HUES64 (cell line): ENCODE results near the gene TAF11L3.
"Not testable (repeated sequence)": the region's sequence is repeated elsewhere in the genome, so short reads cannot be mapped to it uniquely, and the experiment has no call there.

Experiments used
- H3K27ac ChIP-seq: 2 replicates; pipeline ENCODE4 v1.7.0; 2013; ENCODE audit warnings: low read depth, low read length, inconsistent platforms
- H3K27me3 ChIP-seq: 2 replicates; pipeline ENCODE4 v1.6.1; 2013; ENCODE audit warnings: mild to moderate bottlenecking, low read length; ENCODE audit not compliant: insufficient read depth
- H3K36me3 ChIP-seq: 2 replicates; pipeline ENCODE4 v1.6.1; 2013; ENCODE audit warnings: mild to moderate bottlenecking, low read length; ENCODE audit not compliant: insufficient read depth
- H3K4me1 ChIP-seq: 2 replicates; pipeline ENCODE4 v1.6.1; 2013; ENCODE audit warnings: mild to moderate bottlenecking, low read length, moderate library complexity; ENCODE audit not compliant: insufficient read depth
- H3K4me3 ChIP-seq: 2 replicates; pipeline ENCODE4 v1.5.1; 2013; ENCODE audit warnings: mild to moderate bottlenecking, low read length, moderate library complexity
- H3K9ac ChIP-seq: 2 replicates; pipeline ENCODE4 v1.6.1; 2013; ENCODE audit warnings: mild to moderate bottlenecking, low read depth, low read length
- H3K9me3 ChIP-seq: 2 replicates; pipeline ENCODE4 v1.6.1; 2013; ENCODE audit warnings: low read depth, low read length; ENCODE audit not compliant: insufficient read depth
- WGBS: fragments of 150-250, 120-280 bp; methylation state at CpG from one replicate; pipeline ENCODE4 v1.1.7; 2013; ENCODE audit warnings: missing lambda C conversion rate; 5-methylcytosine and 5-hydroxymethylcytosine counted together

Gene TAF11L3

GRCh38 chr5:17497446-17497845 is 20.7 kb upstream of the TAF11L3 start:
- Histone ChIP-seq H3K36me3 (no peaks in the 10 kb centered on the region), H3K9me3 (no peaks in the 10 kb centered on the region), H3K27me3 (no peaks in the 10 kb centered on the region), H3K27ac (no peak overlapping the region), H3K4me3 (no peak overlapping the region), H3K4me1 (no peaks in the 10 kb centered on the region), H3K9ac (no peak overlapping the region)
- 89% methylated on average over 4 of the region's 4 CpGs for WGBS

- not testable (repeated sequence) for H3K27ac ChIP-seq, H3K27me3 ChIP-seq, H3K36me3 ChIP-seq, H3K4me1 ChIP-seq, H3K4me3 ChIP-seq, H3K9me3 ChIP-seq, H3K9ac ChIP-seq
- 93% methylated on average over 8 of the region's 8 CpGs for WGBS
Measured at GRCh38 chr5:17497931-17498330, 20.2 kb upstream of the TAF11L3 start, which contains the start of gene TAF11L2. TAF11L2 (plus strand) TSS chr5:17498231.

GRCh38 chr5:17511775-17512325 is 6.3 kb upstream of the TAF11L3 start:
- no peaks in the 10 kb centered on the region for H3K4me1 ChIP-seq
- no peak overlapping the region for H3K4me3 ChIP-seq
- no peak overlapping the region for H3K27ac ChIP-seq
- H3K36me3 ChIP-seq = no peaks in the 10 kb centered on the region
- no peaks in the 10 kb centered on the region for H3K27me3 ChIP-seq
- H3K9me3 ChIP-seq = no peaks in the 10 kb centered on the region
- WGBS = 93% methylated on average over 17 of the region's 17 CpGs
- H3K9ac ChIP-seq = no peak overlapping the region

GRCh38 chr5:17517526-17517925 is 641 bp upstream of the TAF11L3 start:
- H3K27ac ChIP-seq, H3K36me3 ChIP-seq, H3K4me3 ChIP-seq, H3K4me1 ChIP-seq, H3K9me3 ChIP-seq, H3K27me3 ChIP-seq, H3K9ac ChIP-seq: not testable (repeated sequence)
- 95% methylated on average over 4 of the region's 12 CpGs for WGBS

GRCh38 chr5:17519508-17519907 is 1.3 kb downstream of the TAF11L3 start:
- not testable (repeated sequence) for H3K9ac ChIP-seq, H3K4me3 ChIP-seq, H3K27me3 ChIP-seq, H3K36me3 ChIP-seq, H3K9me3 ChIP-seq, H3K27ac ChIP-seq, H3K4me1 ChIP-seq
- 93% methylated on average over 8 of the region's 14 CpGs for WGBS

GRCh38 chr5:17521501-17521900 is 3.3 kb downstream of the TAF11L3 start, which contains the start of gene TAF11L4:
TAF11L4 (plus strand) TSS chr5:17521801.
- H3K4me1 ChIP-seq, H3K9me3 ChIP-seq, H3K27me3 ChIP-seq, H3K36me3 ChIP-seq, H3K9ac ChIP-seq, H3K27ac ChIP-seq, H3K4me3 ChIP-seq: not testable (repeated sequence)
- no CpG with 5 or more reads among the region's 15 CpGs for WGBS

- not testable (repeated sequence) for H3K27ac ChIP-seq, H3K9me3 ChIP-seq, H3K27me3 ChIP-seq, H3K9ac ChIP-seq, H3K4me1 ChIP-seq, H3K36me3 ChIP-seq, H3K4me3 ChIP-seq
- WGBS = no CpG with 5 or more reads among the region's 15 CpGs
Measured at GRCh38 chr5:17524935-17525334, 6.8 kb downstream of the TAF11L3 start, which contains the start of gene TAF11L5. TAF11L5 (plus strand) TSS chr5:17525235.

GRCh38 chr5:17526504-17526903 is 8.3 kb downstream of the TAF11L3 start:
- H3K9ac ChIP-seq, H3K36me3 ChIP-seq, H3K27ac ChIP-seq, H3K4me3 ChIP-seq, H3K9me3 ChIP-seq, H3K4me1 ChIP-seq, H3K27me3 ChIP-seq: not testable (repeated sequence)
- 93% methylated on average over 6 of the region's 17 CpGs for WGBS

GRCh38 chr5:17528369-17528768 is 10.2 kb downstream of the TAF11L3 start, which contains the start of gene TAF11L6:
TAF11L6 (plus strand) TSS chr5:17528669.
- not testable (repeated sequence) for H3K4me3 ChIP-seq, H3K27ac ChIP-seq, H3K36me3 ChIP-seq, H3K9me3 ChIP-seq, H3K9ac ChIP-seq, H3K27me3 ChIP-seq, H3K4me1 ChIP-seq
- no CpG with 5 or more reads among the region's 15 CpGs for WGBS
